GM23338 (cell line): Measurements from ENCODE around the gene PRDX4. TPM values are rescaled to one million over a fixed set of nuclear protein-coding genes. Genes with fewer than 3 reads are reported as not detected.

Source experiments
- ATAC-seq: fragments of 200-7000 bp; cut with Tn5 transposase; 3 replicates; pipeline ENCODE4 v1.9.1; 2020
- DNase-seq: peaks from one replicate; pipeline ENCODE4 v3.0.0-alpha.2; 2015; ENCODE audit warnings: low spot score
- H2AFZ ChIP-seq: fragments of 200-600 bp; sonication (generic); 2 replicates; pipeline ENCODE4 v1.8.0; 2016; ENCODE audit warnings: antibody characterized with exemption, mild to moderate bottlenecking, moderate library complexity
- H3F3A ChIP-seq: fragments of 200-600 bp; sonication (generic); replicated peaks from 2 replicates; pipeline ENCODE4 v1.8.0; 2017; ENCODE audit warnings: antibody characterized with exemption, mixed run types, low read depth
- H3K27ac ChIP-seq: fragments of 200-600 bp; sonication (generic); 2 replicates; pipeline ENCODE4 v1.6.1; 2016; ENCODE audit warnings: low read depth
- H3K27me3 ChIP-seq: fragments of 200-600 bp; sonication (generic); 2 replicates; pipeline ENCODE4 v1.8.0; 2016; ENCODE audit warnings: mild to moderate bottlenecking, mixed run types, moderate library complexity; ENCODE audit not compliant: insufficient read depth
- H3K36me3 ChIP-seq: fragments of 200-600 bp; sonication (generic); 2 replicates; pipeline ENCODE4 v1.8.0; 2016; ENCODE audit warnings: mild to moderate bottlenecking; ENCODE audit not compliant: insufficient read depth
- H3K4me1 ChIP-seq: fragments of 200-600 bp; sonication (generic); 2 replicates; pipeline ENCODE4 v1.8.0; 2016; ENCODE audit warnings: mild to moderate bottlenecking, moderate library complexity; ENCODE audit not compliant: insufficient read depth
- H3K4me2 ChIP-seq: fragments of 200-600 bp; sonication (generic); 2 replicates; pipeline ENCODE4 v1.7.1; 2017; ENCODE audit warnings: mixed run types
- H3K4me3 ChIP-seq: fragments of 200-600 bp; sonication (generic); 2 replicates; pipeline ENCODE4 v1.6.1; 2016; ENCODE audit warnings: mixed run types
- H3K79me2 ChIP-seq: fragments of 200-600 bp; sonication (generic); replicated peaks from 2 replicates; pipeline ENCODE4 v1.8.0; 2017; ENCODE audit warnings: mild to moderate bottlenecking; ENCODE audit not compliant: insufficient read depth
- H3K9me2 ChIP-seq: fragments of 200-600 bp; sonication (generic); 2 replicates; pipeline ENCODE4 v1.8.0; 2017; ENCODE audit not compliant: insufficient read depth
- H4K20me1 ChIP-seq: fragments of 200-600 bp; sonication (generic); replicated peaks from 2 replicates; pipeline ENCODE4 v1.8.0; 2017; ENCODE audit warnings: mild to moderate bottlenecking; ENCODE audit not compliant: insufficient read depth
- H3K27ac Mint-ChIP-seq: 2 replicates; pipeline ENCODE4 v1.8.0; 2020; ENCODE audit warnings: inconsistent platforms, mild to moderate bottlenecking, moderate library complexity, mixed read lengths
- H3K27me3 Mint-ChIP-seq: 3 replicates; pipeline ENCODE4 v1.8.0; 2022; ENCODE audit warnings: low read depth, mild to moderate bottlenecking, moderate library complexity, mixed read lengths, inconsistent platforms; ENCODE audit not compliant: insufficient read depth, poor library complexity
- H3K36me3 Mint-ChIP-seq: 3 replicates; pipeline ENCODE4 v1.8.0; 2021; ENCODE audit warnings: low read depth, mild to moderate bottlenecking, inconsistent platforms, moderate library complexity, mixed read lengths
- H3K4me1 Mint-ChIP-seq: 3 replicates; pipeline ENCODE4 v1.8.0; 2020; ENCODE audit warnings: mild to moderate bottlenecking, inconsistent platforms, mixed read lengths
- H3K4me3 Mint-ChIP-seq: 3 replicates; pipeline ENCODE4 v1.8.0; 2021; ENCODE audit warnings: moderate library complexity, mild to moderate bottlenecking, inconsistent platforms, mixed read lengths
- H3K9me3 Mint-ChIP-seq: 3 replicates; pipeline ENCODE4 v1.8.0; 2020; ENCODE audit warnings: moderate library complexity, mild to moderate bottlenecking, inconsistent platforms, mixed read lengths
- CREB1 ChIP-seq: fragments of 250-450 bp; sonication (Bioruptor Pico); IDR thresholded peaks from 2 replicates; pipeline ENCODE4 v1.5.0; 2020; ENCODE audit warnings: low read depth, mild to moderate bottlenecking, moderate library complexity
- EZH2 ChIP-seq: fragments of 200-600 bp; sonication (generic); IDR thresholded peaks from one replicate; pipeline ENCODE4 v1.8.0; 2017; ENCODE audit warnings: antibody characterized with exemption, mild to moderate bottlenecking, low read depth; ENCODE audit not compliant: unreplicated experiment
- EZH2phosphoT487 ChIP-seq: fragments of 200-600 bp; sonication (generic); IDR thresholded peaks from one replicate; pipeline ENCODE4 v1.8.1; 2018; ENCODE audit warnings: antibody characterized with exemption; ENCODE audit not compliant: unreplicated experiment
- JUNB ChIP-seq: IDR thresholded peaks from one replicate; pipeline ENCODE4 v1.6.1; 2016; ENCODE audit warnings: antibody characterized with exemption; ENCODE audit not compliant: unreplicated experiment
- NANOG ChIP-seq: IDR thresholded peaks from 2 replicates; pipeline ENCODE4 v1.6.1; 2016; ENCODE audit warnings: antibody characterized with exemption, borderline replicate concordance
- POLR2AphosphoS5 ChIP-seq: IDR thresholded peaks from 2 replicates; pipeline ENCODE4 v1.6.1; 2016; ENCODE audit warnings: antibody characterized with exemption, low read depth
- STAT1 ChIP-seq: IDR thresholded peaks from one replicate; pipeline ENCODE4 v1.6.1; 2016; ENCODE audit warnings: antibody characterized with exemption; ENCODE audit not compliant: unreplicated experiment
- ZNF114 ChIP-seq: fragments of 250-450 bp; sonication (Bioruptor Pico); IDR thresholded peaks from 2 replicates; pipeline ENCODE4 v1.5.0; 2020; ENCODE audit warnings: mild to moderate bottlenecking, moderate library complexity
- ZNF331 ChIP-seq: fragments of 250-450 bp; sonication (Bioruptor Pico); IDR thresholded peaks from 2 replicates; pipeline ENCODE4 v1.5.0; 2020; ENCODE audit warnings: low read depth, mild to moderate bottlenecking, moderate library complexity
- polyA plus RNA-seq: library from polyadenylated mRNA; unstranded; fragments of >200 nt; fragmentation: Nextera tagmentation; extraction: Ambion mirVana; gene quantifications from 2 replicates; pipeline ENCODE4 v1.2.1, GENCODE V29; 2016
- total RNA-seq: library from RNA; depleted of rRNA; stranded (reverse); fragments of >200 nt; shearing (Covaris generic); gene quantifications from 2 replicates; pipeline ENCODE4 v1.2.3, GENCODE V29; 2014
- TF ChIP-seq, protein P1 (sequence below): fragments of 250-450 bp; sonication (Bioruptor Pico); IDR thresholded peaks from 2 replicates; pipeline ENCODE4 v1.5.0; 2020; ENCODE audit warnings: mild to moderate bottlenecking, moderate library complexity
- TF ChIP-seq, protein P2 (sequence below): IDR thresholded peaks from one replicate; pipeline ENCODE4 v1.6.1; 2018; ENCODE audit warnings: antibody characterized with exemption; ENCODE audit not compliant: unreplicated experiment
- TF ChIP-seq, protein P3 (sequence below), 2 experiments: fragments of 200-600 bp in 1 of 2; sonication (generic) in 1 of 2; conservative IDR thresholded peaks; 2 replicates each; pipeline versions ENCODE4 v1.5.1 to v1.6.1; 2016 to 2017; ENCODE audit warnings: antibody characterized with exemption in 2 of 2, low read depth in 2 of 2, mild to moderate bottlenecking in 2 of 2, moderate library complexity in 1 of 2
- TF ChIP-seq, protein P4 (sequence below): IDR thresholded peaks from 2 replicates; pipeline ENCODE4 v1.6.1; 2016; ENCODE audit warnings: antibody characterized with exemption

Gene PRDX4
- total and polyA plus RNA-seq, 2 experiments from 2014 or later, result 101 to 139 TPM

DNA sequence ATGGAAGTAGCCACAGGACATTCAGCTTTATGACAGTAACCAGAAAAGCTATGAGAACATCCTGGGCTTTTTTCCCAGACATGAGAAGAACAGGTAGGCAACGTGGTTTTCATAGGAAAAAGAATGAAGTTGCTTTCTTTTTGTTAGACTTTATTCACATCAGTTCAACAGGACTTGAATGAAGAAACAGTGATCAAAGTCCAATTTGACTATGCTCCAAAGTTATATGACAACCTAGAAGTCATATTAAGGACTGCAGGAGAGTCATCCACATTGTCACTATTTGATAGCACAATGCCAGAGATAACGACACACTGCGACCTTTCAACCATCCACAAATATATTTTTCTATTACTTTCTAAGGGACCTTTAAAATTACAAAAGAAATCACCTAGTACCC is 39.2 kb upstream of the PRDX4 start:
- Histone ChIP-seq H2AFZ (no peak overlapping the region), H3K4me3 (no peak overlapping the region), H3K27ac (no peak overlapping the region), H3K9me2 (no peaks in the 10 kb centered on the region), H3K27me3 (no peaks in the 10 kb centered on the region), H3K4me2 (no peak overlapping the region), H3K4me1 (no peaks in the 10 kb centered on the region), H3F3A (no peaks in the 10 kb centered on the region), H3K79me2 (no peaks in the 10 kb centered on the region), H4K20me1 (no peaks in the 10 kb centered on the region), H3K36me3 (no peaks in the 10 kb centered on the region)
- no peak for ATAC-seq
- Mint-ChIP-seq H3K9me3 (no peaks in the 10 kb centered on the region), H3K4me3 (no peak overlapping the region), H3K27me3 (no peaks in the 10 kb centered on the region), H3K27ac (no peak overlapping the region), H3K4me1 (no peaks in the 10 kb centered on the region), H3K36me3 (no peaks in the 10 kb centered on the region)
- TF ChIP-seq, protein P1, sequence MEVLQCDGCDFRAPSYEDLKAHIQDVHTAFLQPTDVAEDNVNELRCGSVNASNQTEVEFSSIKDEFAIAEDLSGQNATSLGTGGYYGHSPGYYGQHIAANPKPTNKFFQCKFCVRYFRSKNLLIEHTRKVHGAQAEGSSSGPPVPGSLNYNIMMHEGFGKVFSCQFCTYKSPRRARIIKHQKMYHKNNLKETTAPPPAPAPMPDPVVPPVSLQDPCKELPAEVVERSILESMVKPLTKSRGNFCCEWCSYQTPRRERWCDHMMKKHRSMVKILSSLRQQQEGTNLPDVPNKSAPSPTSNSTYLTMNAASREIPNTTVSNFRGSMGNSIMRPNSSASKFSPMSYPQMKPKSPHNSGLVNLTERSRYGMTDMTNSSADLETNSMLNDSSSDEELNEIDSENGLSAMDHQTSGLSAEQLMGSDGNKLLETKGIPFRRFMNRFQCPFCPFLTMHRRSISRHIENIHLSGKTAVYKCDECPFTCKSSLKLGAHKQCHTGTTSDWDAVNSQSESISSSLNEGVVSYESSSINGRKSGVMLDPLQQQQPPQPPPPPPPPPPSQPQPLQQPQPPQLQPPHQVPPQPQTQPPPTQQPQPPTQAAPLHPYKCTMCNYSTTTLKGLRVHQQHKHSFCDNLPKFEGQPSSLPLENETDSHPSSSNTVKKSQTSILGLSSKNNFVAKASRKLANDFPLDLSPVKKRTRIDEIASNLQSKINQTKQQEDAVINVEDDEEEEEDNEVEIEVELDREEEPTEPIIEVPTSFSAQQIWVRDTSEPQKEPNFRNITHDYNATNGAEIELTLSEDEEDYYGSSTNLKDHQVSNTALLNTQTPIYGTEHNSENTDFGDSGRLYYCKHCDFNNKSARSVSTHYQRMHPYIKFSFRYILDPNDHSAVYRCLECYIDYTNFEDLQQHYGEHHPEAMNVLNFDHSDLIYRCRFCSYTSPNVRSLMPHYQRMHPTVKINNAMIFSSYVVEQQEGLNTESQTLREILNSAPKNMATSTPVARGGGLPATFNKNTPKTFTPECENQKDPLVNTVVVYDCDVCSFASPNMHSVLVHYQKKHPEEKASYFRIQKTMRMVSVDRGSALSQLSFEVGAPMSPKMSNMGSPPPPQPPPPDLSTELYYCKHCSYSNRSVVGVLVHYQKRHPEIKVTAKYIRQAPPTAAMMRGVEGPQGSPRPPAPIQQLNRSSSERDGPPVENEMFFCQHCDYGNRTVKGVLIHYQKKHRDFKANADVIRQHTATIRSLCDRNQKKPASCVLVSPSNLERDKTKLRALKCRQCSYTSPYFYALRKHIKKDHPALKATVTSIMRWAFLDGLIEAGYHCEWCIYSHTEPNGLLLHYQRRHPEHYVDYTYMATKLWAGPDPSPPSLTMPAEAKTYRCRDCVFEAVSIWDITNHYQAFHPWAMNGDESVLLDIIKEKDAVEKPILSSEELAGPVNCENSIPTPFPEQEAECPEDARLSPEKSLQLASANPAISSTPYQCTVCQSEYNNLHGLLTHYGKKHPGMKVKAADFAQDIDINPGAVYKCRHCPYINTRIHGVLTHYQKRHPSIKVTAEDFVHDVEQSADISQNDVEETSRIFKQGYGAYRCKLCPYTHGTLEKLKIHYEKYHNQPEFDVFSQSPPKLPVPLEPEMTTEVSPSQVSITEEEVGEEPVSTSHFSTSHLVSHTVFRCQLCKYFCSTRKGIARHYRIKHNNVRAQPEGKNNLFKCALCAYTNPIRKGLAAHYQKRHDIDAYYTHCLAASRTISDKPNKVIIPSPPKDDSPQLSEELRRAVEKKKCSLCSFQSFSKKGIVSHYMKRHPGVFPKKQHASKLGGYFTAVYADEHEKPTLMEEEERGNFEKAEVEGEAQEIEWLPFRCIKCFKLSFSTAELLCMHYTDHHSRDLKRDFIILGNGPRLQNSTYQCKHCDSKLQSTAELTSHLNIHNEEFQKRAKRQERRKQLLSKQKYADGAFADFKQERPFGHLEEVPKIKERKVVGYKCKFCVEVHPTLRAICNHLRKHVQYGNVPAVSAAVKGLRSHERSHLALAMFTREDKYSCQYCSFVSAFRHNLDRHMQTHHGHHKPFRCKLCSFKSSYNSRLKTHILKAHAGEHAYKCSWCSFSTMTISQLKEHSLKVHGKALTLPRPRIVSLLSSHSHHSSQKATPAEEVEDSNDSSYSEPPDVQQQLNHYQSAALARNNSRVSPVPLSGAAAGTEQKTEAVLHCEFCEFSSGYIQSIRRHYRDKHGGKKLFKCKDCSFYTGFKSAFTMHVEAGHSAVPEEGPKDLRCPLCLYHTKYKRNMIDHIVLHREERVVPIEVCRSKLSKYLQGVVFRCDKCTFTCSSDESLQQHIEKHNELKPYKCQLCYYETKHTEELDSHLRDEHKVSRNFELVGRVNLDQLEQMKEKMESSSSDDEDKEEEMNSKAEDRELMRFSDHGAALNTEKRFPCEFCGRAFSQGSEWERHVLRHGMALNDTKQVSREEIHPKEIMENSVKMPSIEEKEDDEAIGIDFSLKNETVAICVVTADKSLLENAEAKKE, result no peak
- TF ChIP-seq CREB1 (CRISPR knock-in tag) (no peak), JUNB (no peak), NANOG (no peak), STAT1 (no peak), EZH2 (no peak), ZNF114 (CRISPR knock-in tag) (no peak), EZH2phosphoT487 (no peak), POLR2AphosphoS5 (no peak), ZNF331 (CRISPR knock-in tag) (no peak)
- TF ChIP-seq, protein P2, sequence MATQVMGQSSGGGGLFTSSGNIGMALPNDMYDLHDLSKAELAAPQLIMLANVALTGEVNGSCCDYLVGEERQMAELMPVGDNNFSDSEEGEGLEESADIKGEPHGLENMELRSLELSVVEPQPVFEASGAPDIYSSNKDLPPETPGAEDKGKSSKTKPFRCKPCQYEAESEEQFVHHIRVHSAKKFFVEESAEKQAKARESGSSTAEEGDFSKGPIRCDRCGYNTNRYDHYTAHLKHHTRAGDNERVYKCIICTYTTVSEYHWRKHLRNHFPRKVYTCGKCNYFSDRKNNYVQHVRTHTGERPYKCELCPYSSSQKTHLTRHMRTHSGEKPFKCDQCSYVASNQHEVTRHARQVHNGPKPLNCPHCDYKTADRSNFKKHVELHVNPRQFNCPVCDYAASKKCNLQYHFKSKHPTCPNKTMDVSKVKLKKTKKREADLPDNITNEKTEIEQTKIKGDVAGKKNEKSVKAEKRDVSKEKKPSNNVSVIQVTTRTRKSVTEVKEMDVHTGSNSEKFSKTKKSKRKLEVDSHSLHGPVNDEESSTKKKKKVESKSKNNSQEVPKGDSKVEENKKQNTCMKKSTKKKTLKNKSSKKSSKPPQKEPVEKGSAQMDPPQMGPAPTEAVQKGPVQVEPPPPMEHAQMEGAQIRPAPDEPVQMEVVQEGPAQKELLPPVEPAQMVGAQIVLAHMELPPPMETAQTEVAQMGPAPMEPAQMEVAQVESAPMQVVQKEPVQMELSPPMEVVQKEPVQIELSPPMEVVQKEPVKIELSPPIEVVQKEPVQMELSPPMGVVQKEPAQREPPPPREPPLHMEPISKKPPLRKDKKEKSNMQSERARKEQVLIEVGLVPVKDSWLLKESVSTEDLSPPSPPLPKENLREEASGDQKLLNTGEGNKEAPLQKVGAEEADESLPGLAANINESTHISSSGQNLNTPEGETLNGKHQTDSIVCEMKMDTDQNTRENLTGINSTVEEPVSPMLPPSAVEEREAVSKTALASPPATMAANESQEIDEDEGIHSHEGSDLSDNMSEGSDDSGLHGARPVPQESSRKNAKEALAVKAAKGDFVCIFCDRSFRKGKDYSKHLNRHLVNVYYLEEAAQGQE, result no peak
- TF ChIP-seq, protein P3, sequence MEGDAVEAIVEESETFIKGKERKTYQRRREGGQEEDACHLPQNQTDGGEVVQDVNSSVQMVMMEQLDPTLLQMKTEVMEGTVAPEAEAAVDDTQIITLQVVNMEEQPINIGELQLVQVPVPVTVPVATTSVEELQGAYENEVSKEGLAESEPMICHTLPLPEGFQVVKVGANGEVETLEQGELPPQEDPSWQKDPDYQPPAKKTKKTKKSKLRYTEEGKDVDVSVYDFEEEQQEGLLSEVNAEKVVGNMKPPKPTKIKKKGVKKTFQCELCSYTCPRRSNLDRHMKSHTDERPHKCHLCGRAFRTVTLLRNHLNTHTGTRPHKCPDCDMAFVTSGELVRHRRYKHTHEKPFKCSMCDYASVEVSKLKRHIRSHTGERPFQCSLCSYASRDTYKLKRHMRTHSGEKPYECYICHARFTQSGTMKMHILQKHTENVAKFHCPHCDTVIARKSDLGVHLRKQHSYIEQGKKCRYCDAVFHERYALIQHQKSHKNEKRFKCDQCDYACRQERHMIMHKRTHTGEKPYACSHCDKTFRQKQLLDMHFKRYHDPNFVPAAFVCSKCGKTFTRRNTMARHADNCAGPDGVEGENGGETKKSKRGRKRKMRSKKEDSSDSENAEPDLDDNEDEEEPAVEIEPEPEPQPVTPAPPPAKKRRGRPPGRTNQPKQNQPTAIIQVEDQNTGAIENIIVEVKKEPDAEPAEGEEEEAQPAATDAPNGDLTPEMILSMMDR (conservative IDR thresholded peaks at IDR 0.05; ENCODE audit: low read depth in 2 of 2), result no peak
- TF ChIP-seq, protein P4, sequence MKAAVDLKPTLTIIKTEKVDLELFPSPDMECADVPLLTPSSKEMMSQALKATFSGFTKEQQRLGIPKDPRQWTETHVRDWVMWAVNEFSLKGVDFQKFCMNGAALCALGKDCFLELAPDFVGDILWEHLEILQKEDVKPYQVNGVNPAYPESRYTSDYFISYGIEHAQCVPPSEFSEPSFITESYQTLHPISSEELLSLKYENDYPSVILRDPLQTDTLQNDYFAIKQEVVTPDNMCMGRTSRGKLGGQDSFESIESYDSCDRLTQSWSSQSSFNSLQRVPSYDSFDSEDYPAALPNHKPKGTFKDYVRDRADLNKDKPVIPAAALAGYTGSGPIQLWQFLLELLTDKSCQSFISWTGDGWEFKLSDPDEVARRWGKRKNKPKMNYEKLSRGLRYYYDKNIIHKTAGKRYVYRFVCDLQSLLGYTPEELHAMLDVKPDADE, result no peak
- DNase-seq, result no peak
